Measurements from ENCODE around the gene MSTO1.

DNA sequence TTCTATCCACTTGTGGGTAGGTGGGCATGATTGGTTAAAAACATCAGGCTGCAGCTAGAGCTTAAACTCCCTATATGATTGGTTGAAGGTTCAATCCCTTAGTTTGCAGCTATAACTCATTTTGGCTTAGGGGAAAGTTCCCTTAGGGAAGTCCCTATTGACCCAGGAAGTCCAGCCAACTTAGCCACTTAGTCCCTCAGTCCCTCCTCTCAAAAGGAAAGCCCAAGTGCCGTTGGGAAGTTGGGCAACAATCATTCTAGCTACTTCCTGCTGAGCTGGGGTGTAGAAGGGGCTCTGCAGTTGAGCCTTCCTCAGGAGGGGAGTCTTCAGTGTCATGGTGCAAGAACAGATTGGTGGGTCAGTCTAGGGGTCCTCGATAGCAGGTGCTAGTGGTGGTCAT, 12.2 kb downstream of the MSTO1 start:
- no peak for TF ChIP-seq CTCF (IDR thresholded peaks at IDR 0.05)
- TF ChIP-seq POLR2A (IDR thresholded peaks at IDR 0.05) = no peak

Data from Peyer's patch (tissue), 4 donors.